Measurements from ENCODE around the gene TRABD2B. TPM values are rescaled to one million over a fixed set of nuclear protein-coding genes. Genes with fewer than 3 reads are reported as not detected.

TRABD2B gene
- total and polyA plus RNA-seq, 2 of the 4 experiments (the other 2 are of a cell fraction), result not detected

DNA sequence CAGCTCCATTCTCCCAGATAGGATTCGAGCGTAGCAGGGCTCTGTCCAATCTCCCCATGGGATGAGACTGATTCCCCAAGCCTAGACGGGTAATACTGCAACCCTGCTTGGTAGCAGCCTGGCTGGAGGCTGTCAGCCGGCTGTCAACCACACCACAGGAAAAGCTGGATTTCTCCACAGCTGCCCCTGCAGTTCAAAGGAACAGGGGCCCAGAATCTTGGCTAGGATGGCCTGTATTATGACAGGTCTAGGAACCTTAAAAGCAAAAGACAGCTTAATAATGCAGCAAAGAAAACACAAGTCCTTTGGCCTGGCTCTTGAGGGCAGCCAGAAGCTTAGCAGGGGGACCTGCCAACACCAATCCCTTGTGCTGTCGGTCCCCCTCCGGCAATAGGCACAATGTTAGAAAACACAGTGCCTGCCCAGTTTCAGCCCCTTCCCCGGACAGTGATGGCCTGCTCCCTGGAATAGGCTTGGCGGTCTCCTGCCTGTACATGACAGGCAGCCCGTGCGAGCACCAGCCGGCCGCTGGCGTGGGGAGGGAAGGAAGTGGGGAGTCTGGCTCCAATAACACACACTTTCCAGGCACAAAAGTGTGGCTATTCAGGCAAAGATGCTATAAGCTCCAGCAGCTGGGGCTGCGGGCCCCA lies 90.5 kb downstream of the TRABD2B start:
- in situ Hi-C loops (cut with MboI; ENCODE audit: low sequenced_read_pairs), result no loop called here
- WGBS, 2 experiments (ENCODE audit: extremely low coverage in 2 of 2, insufficient read length in 1 of 2), result no CpG with 5 or more reads among the region's 14 CpGs

More for the DNA sequence above, 90.5 kb downstream of the TRABD2B start:
- Histone ChIP-seq H3K9ac (ENCODE audit: low read depth, low read length) (no peak overlapping the region), H4K91ac (ENCODE audit: insufficient read depth, low read depth, low read length) (no peak overlapping the region), H4K8ac (ENCODE audit: low read depth in 2 of 2, low read length in 2 of 2) (no peak overlapping the region), H3K56ac (ENCODE audit: extremely low read depth, insufficient read depth, low read length) (no peak overlapping the region), H3K9me1 (ENCODE audit: insufficient read depth, low read length) (no peaks in the 10 kb centered on the region), H3K23ac (ENCODE audit: low read depth, low read length) (no peak overlapping the region), H2BK5ac (ENCODE audit: low read depth, low read length, poor library complexity, severe bottlenecking) (no peak overlapping the region), H2BK20ac (ENCODE audit: low read depth, low read length) (no peak overlapping the region), H3K79me1 (ENCODE audit: low read depth in 1 of 2, low read length in 2 of 2) (no peaks in the 10 kb centered on the region), H2AFZ (replicated peaks; ENCODE audit: low read length, poor library complexity) (no peak overlapping the region), H2AK5ac (ENCODE audit: low read depth, low read length) (no peak overlapping the region), H3K4me1 (ENCODE audit: control insufficient read depth, insufficient read depth, low read length) (no peaks in the 10 kb centered on the region), H4K20me1 (ENCODE audit: insufficient read depth, low read length) (no peaks in the 10 kb centered on the region), H4K5ac (ENCODE audit: low read depth, low read length) (no peak overlapping the region), H3K9me3 (ENCODE audit: control insufficient read depth, insufficient read depth, low read length) (no peaks in the 10 kb centered on the region), H3K36me3 (ENCODE audit: control insufficient read depth, insufficient read depth, low read length) (no peaks in the 10 kb centered on the region), H3K4ac (ENCODE audit: low read depth, low read length) (no peak overlapping the region), H2BK15ac (ENCODE audit: low read depth, low read length) (no peak overlapping the region), H3K4me3 (ENCODE audit: insufficient read depth, low read depth, low read length) (no peak overlapping the region), H3K27ac (ENCODE audit: insufficient read depth, low read length) (no peak overlapping the region), H3K18ac (ENCODE audit: low read depth, low read length) (no peak overlapping the region), H2BK120ac (ENCODE audit: low read depth, low read length) (no peak overlapping the region), H2AK9ac (replicated peaks; ENCODE audit: low read depth, low read length, poor library complexity) (no peak overlapping the region), H3K14ac (replicated peaks; ENCODE audit: low read depth, low read length) (no peak overlapping the region), H3K4me2 (ENCODE audit: low read depth, low read length) (no peak overlapping the region), H3K27me3 (ENCODE audit: control insufficient read depth, insufficient read depth, low read length) (no peaks in the 10 kb centered on the region; the same call in none of the 2 replicates)
- no peak for TF ChIP-seq NFE2L2 (IDR thresholded peaks at IDR 0.05; ENCODE audit: low read depth, low read length)
- no peak for TF ChIP-seq MXI1 (IDR thresholded peaks at IDR 0.05; ENCODE audit: borderline replicate concordance, low read depth, low read length)
- TF ChIP-seq RAD21 (IDR thresholded peaks at IDR 0.05; ENCODE audit: low read length), result no peak
- no peak for TF ChIP-seq POLR2A (IDR thresholded peaks at IDR 0.05; ENCODE audit: low read depth, low read length)
- no peak for TF ChIP-seq CEBPB (IDR thresholded peaks at IDR 0.05; ENCODE audit: low read depth, low read length)
- no peak for TF ChIP-seq FOS (IDR thresholded peaks at IDR 0.05; ENCODE audit: low read depth, low read length)
- no peak for TF ChIP-seq MAFK (IDR thresholded peaks at IDR 0.05; ENCODE audit: low read depth, low read length)
- TF ChIP-seq, protein P1, sequence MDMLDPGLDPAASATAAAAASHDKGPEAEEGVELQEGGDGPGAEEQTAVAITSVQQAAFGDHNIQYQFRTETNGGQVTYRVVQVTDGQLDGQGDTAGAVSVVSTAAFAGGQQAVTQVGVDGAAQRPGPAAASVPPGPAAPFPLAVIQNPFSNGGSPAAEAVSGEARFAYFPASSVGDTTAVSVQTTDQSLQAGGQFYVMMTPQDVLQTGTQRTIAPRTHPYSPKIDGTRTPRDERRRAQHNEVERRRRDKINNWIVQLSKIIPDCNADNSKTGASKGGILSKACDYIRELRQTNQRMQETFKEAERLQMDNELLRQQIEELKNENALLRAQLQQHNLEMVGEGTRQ (IDR thresholded peaks at IDR 0.05; ENCODE audit: low read depth, low read length), result no peak
- TF ChIP-seq, protein P2, sequence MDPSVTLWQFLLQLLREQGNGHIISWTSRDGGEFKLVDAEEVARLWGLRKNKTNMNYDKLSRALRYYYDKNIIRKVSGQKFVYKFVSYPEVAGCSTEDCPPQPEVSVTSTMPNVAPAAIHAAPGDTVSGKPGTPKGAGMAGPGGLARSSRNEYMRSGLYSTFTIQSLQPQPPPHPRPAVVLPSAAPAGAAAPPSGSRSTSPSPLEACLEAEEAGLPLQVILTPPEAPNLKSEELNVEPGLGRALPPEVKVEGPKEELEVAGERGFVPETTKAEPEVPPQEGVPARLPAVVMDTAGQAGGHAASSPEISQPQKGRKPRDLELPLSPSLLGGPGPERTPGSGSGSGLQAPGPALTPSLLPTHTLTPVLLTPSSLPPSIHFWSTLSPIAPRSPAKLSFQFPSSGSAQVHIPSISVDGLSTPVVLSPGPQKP (IDR thresholded peaks at IDR 0.05; ENCODE audit: borderline replicate concordance, low read depth, low read length), result no peak
- TF ChIP-seq RFX5 (IDR thresholded peaks at IDR 0.05; ENCODE audit: low read depth, low read length), result no peak
- TF ChIP-seq SMC3 (IDR thresholded peaks at IDR 0.05; ENCODE audit: low read depth, low read length), result no peak
- TF ChIP-seq MAZ (IDR thresholded peaks at IDR 0.05; ENCODE audit: borderline replicate concordance, low read depth, low read length), result no peak
- no peak for TF ChIP-seq CHD1 (IDR thresholded peaks at IDR 0.05; ENCODE audit: low read depth, low read length)
- no peak for TF ChIP-seq BHLHE40 (IDR thresholded peaks at IDR 0.05; ENCODE audit: low read depth, low read length)
- no peak for TF ChIP-seq RCOR1 (IDR thresholded peaks at IDR 0.05; ENCODE audit: insufficient replicate concordance, low read length)
- TF ChIP-seq, protein P3, sequence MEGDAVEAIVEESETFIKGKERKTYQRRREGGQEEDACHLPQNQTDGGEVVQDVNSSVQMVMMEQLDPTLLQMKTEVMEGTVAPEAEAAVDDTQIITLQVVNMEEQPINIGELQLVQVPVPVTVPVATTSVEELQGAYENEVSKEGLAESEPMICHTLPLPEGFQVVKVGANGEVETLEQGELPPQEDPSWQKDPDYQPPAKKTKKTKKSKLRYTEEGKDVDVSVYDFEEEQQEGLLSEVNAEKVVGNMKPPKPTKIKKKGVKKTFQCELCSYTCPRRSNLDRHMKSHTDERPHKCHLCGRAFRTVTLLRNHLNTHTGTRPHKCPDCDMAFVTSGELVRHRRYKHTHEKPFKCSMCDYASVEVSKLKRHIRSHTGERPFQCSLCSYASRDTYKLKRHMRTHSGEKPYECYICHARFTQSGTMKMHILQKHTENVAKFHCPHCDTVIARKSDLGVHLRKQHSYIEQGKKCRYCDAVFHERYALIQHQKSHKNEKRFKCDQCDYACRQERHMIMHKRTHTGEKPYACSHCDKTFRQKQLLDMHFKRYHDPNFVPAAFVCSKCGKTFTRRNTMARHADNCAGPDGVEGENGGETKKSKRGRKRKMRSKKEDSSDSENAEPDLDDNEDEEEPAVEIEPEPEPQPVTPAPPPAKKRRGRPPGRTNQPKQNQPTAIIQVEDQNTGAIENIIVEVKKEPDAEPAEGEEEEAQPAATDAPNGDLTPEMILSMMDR (conservative IDR thresholded peaks at IDR 0.05; ENCODE audit: low read depth, low read length), result no peak
- DNase-seq, result no peak
- intact Hi-C loops (cut with micrococcal nuclease) (no loop called here), dilution Hi-C loops (cut with HindIII; ENCODE audit: low sequenced_read_pairs, unreplicated experiment) (no loop called here)
- CTCF ChIA-PET, result no interaction called here
- POLR2A ChIA-PET (ENCODE audit: unreplicated experiment), result no interaction called here
- no TSS peak for BruUV-seq (replicated peaks)
- ATAC-seq (ENCODE audit: low read depth), result no peak
